ENCODE measurements around the gene NFYC.
"Not testable (repeated sequence)": the region's sequence is repeated elsewhere in the genome, so short reads cannot be mapped to it uniquely, and the experiment has no call there.

Gene NFYC

DNA sequence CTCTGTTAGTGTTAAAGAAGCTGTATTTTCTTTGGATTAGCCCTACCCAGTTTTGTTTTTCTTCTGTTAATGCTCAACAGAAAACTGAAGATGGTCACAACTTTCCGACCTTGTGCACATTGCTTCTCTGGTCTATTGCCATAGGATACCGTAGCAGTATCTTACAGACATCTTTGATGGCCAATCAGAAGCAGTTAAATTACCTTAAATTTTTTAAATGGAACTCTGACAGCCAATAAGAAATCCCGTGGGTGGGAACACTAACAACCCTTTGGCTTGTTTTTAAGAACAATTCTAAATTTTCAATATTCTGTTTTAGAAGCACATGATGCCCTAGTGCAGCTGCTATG, 17.2 kb downstream of the NFYC start:
- no peak for DNase-seq

GRCh38 chr1:40709100-40709801, 17.7 kb downstream of the NFYC start:
- peak; percentile 86 for DNase-seq

GRCh38 chr1:40709802-40710278, 18.3 kb downstream of the NFYC start:
- no peak for DNase-seq

GRCh38 chr1:40710581-40711315, 19.2 kb downstream of the NFYC start:
- no peak for DNase-seq

DNA sequence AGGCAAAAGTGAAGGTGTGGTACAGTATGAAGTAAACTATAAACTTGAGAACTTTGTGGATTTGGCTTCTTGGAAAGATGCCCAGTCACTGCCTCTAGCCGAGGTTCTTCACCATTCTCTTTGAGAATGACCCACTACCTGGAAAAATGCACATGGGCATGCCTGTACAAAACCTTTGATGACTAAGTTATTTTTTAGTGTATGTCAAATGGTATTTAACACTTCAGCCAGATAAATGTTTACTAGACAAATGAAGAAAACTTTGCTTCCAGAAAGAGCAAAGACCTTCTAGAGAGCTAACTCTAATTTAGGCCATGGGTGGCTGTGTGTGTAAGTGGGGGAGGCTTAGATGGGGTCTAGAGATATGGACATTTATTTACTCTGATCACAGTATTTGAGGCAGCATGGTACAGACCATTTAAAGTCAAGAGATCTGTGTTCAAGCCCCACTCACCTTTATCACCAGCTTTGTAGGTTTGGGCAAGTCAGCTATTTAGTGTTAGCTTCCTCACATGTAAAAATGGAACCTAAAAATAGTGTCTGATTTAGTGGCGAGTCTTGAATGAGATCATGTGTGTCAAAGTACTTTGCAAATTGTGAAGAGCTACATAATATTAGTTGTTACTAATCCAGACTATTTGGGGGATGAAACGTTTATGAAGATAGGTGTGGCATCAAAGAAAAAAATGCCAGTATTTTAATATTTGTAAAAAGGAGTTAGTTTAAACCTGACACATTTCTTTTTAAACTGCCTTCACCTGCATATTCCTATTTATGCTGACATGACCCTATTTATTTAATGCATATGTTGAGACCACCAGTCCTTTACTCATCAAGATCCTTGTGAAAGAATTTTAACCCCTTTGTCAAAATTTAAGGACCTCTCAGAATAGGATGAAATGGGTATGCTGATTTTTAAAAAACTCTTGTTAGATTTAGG, 20.2 kb downstream of the NFYC start:
- DNase-seq, result no peak

GRCh38 chr1:40712405-40712944, 21.0 kb downstream of the NFYC start:
- no peak for DNase-seq

GRCh38 chr1:40712997-40713396, 21.5 kb downstream of the NFYC start:
- DNase-seq, result no peak

DNA sequence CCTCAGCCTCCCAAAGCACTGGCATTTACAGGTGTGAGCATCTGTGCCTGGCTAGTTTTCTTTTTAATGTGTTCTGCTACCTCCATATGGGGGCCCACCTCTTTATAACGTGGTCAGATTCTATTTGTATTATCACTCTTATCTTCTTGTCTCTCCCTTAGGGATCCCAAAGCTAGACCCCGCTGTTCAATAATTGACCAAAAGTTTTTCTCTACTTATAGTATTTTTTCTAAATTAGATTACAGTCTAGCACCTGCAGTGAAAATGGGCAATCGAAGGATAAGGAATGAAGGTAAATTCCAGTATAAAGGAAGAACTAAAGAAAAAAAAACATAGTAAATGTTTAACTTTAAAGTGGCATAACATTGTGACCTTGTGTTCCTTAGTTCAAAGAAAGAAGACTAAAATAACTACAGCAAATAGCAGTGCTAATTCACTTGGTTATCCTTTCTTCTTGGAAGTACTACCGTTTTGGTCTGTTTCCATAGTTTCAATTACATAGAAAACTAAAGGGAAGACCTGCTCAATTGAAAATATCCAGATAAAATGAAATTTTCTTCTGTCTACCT, 24.1 kb downstream of the NFYC start:
- DNase-seq, result no peak

DNA sequence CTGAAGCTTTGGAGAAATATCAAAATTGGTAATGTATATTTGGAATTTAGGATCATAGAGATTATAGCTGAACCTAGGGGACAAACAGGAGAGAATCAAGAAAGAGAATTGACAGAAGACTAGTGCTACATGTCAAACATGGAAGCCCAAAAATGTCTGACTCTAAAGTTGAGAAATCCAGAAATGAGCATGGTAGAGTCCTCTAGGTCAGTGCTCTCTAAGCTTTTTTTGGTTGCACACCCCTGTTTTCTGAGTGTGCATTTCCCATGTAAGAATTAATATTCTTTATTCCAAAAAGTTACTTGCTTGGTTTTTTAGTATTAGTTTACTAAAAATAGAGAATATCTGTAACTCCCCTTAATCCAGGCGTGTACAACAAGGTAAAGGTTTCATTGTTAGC, 25.6 kb downstream of the NFYC start:
- no peak for DNase-seq

DNA sequence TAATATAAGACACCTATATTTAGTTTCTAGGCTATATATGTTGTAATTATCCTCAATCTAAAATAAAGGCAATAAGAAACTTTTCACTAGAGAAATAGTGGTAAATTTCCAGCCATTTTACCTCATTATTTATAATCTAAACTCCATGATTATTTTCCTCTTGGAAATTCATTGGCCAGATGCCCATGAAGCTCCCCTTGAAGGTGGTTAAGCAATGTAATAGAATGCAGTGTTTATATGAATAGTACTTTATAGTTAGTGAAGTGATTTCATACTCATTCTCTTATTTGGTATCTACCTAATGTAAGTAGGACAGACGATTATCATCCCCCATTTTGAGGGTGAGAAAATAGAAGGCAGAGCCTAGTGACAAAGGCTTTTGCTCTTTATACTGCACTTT, 26.5 kb downstream of the NFYC start:
- no peak for DNase-seq

DNA sequence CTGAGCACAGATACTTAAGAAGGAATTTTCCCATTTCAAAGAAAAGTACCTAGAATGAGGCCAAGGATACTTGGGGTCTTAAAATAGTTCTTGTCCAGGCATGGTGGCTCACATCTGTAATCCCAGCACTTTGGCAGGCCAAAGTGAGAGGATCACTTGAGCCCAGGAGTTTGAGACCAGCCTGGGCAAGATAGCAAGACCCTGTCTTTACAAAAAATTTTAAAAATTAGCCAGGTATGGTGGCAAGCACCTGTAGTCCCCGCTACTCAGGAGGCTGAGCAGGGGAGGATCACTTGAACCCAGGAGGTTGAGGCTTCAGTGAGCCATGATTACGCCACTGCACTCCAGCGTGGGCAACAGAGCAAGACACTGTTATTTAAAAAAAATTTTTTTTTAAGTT, 29.0 kb downstream of the NFYC start:
- DNase-seq, result no peak

DNA sequence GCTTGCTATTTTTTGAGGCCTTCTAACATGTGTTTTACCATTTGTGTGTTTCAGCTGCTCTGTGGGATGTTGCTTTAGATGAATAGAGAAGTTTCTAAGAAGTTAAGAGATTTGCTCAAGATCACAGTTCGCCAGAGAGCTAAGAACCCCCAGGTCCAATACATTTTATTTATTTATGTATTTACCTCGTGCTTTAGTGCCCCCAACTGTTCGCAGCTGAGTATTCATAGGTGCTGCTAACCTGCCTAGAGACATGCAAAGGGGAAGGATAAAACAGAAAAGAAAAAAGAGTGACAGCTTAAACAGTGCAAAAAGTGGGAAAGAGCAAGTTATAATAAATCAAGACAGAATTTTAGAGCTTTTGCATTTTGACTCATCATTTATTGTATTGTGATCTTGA, 31.1 kb downstream of the NFYC start:
- DNase-seq, result no peak

DNA sequence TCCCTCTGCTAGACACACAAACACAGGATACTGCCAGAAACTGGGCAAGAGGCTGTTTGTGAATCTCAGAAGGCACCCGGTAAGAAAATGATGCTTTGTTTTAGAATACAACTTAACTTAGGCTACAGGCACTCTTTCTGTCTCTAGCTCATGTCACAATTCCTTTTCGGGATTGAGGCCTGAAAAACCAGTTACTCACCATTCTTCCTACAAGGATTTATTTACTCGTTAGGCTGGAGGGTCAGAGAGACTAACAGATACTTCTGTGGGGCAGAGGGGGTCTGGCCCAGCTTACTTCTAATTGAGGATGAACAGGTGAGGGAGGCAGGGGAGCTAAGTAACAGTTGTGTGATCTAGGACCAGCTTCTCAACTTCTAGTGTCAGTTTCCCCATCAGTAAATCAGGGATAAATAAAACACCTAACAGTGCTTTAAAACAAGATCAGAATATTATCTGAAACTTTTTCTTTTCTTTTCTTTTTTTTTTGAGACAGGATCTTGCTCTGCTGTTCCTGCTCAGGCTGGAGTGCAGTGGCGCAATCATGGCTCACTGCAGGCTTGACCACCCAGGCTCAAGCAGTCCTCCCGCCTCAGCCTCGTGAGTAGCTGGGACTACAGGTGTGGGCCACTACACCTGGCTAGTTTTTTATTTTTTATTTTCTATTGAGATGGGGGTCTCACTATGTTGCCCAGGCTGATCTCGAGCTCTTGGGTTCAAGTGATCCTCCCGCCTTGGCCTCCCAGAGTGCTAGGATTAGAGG, 31.9 kb downstream of the NFYC start:
- DNase-seq, result no peak

DNA sequence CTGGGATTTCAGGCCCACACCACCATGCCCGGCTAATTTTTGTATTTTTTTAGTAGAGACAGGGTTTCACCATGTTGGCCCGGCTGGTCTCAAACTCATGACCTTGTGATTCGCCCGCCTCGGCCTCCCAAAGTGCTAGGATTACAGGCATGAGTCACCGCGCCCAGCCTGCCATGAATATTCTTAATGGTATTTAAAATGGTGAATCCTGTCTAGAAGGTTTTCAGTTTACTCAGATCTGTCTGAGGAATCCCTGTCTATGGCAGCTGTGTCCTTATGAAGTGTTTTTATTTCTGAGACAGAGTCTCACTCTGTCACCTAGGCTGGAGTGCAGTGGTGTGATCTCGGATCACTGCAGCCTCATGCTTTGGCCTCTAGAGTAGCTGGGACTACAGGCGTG, 36.2 kb downstream of the NFYC start:
- not testable (repeated sequence) for DNase-seq

DNA sequence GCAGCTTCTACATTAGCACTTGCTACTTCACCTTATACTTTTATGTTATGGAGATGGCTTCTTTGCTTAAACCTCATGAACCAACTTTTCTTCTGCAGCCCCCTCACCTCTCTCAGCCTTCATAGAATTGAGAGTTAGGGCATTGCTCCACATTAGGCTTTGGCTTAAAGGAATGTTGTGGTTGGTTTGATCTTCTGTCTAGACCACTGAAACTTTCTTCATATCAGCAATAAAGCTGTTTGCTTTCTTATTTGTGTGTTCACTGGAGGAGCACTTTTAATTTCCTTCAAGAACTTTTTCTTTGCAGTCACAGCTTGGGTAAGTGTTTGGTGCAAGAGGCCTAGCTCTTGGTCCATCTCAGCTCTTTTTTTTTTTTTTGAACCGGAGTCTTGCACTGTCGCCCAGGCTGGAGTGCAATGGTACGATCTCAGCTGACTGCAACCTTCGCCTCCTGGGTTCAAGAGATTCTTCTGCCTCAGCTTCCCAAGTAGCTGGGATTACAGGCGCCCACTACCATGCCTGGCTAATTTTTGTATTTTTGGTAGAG, 37.9 kb downstream of the NFYC start:
- not testable (repeated sequence) for DNase-seq

DNA sequence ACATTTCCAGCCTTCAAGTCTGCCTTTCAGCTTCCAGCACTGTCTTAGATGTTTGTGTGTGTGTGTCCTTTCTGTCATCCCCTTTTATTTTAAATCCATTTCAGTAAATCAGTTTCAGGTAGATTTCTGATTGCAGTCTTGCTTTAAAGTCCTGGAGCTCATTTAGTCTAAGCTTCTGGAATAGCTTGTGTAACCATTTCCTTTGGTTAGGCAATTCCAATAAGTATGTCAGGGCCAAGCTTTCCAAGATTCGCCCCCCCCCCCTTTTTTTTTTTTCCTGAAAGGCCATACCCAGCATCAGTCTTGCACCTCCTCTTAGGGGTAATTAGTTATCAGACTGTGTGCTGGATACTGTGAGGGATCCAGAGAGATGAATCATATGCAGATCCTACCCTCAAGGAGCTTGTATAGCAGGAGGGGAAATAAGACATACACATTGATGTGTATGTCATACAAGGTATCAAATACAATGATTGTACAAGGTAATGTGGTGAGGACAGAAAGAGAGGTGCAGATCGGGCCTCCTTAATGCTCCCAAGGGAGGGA, 41.3 kb downstream of the NFYC start:
- DNase-seq, result no peak

GRCh38 chr1:40734882-40735628, 43.6 kb downstream of the NFYC start:
- DNase-seq, result no peak

GRCh38 chr1:40736085-40736531, 44.6 kb downstream of the NFYC start:
- DNase-seq, result no peak

- no peak for DNase-seq
Measured at GRCh38 chr1:40738831-40739230, 47.3 kb downstream of the NFYC start.

GRCh38 chr1:40739455-40740008, 48.0 kb downstream of the NFYC start:
- no peak for DNase-seq
